Hepatocyte (in vitro differentiated cells): ENCODE results near the gene PIKFYVE. TPM values are rescaled to one million over a fixed set of nuclear protein-coding genes. Genes with fewer than 3 reads are reported as not detected.

ENCODE experiments used
- DNase-seq: peaks from one replicate; pipeline ENCODE4 v3.0.0-alpha.2; 2016; ENCODE audit warnings: low spot score
- H2AFZ ChIP-seq: fragments of 200-600 bp; sonication (generic); 2 replicates; pipeline ENCODE4 v1.6.0; 2016; ENCODE audit warnings: antibody characterized with exemption, mild to moderate bottlenecking
- H3K27ac ChIP-seq: fragments of 200-600 bp; sonication (generic); 2 replicates; pipeline ENCODE4 v1.5.1; 2016; ENCODE audit warnings: mild to moderate bottlenecking
- H3K27me3 ChIP-seq: fragments of 200-600 bp; sonication (generic); 2 replicates; pipeline ENCODE4 v1.6.1; 2016
- H3K36me3 ChIP-seq: fragments of 200-600 bp; sonication (generic); replicated peaks from 2 replicates; pipeline ENCODE4 v1.5.1; 2016; ENCODE audit warnings: low read depth; ENCODE audit not compliant: insufficient read depth
- H3K4me1 ChIP-seq: fragments of 200-600 bp; sonication (generic); 2 replicates; pipeline ENCODE4 v1.5.1; 2016; ENCODE audit warnings: mild to moderate bottlenecking, moderate library complexity; ENCODE audit not compliant: insufficient read depth
- H3K4me2 ChIP-seq: fragments of 200-600 bp; sonication (generic); 2 replicates; pipeline ENCODE4 v1.6.0; 2016
- H3K4me3 ChIP-seq: fragments of 200-600 bp; sonication (generic); 2 replicates; pipeline ENCODE4 v1.5.1; 2016; ENCODE audit warnings: mild to moderate bottlenecking
- H3K79me2 ChIP-seq: fragments of 200-600 bp; sonication (generic); 2 replicates; pipeline ENCODE4 v1.6.0; 2017; ENCODE audit warnings: mild to moderate bottlenecking
- H3K9me2 ChIP-seq: fragments of 200-600 bp; sonication (generic); replicated peaks from 2 replicates; pipeline ENCODE4 v1.6.0; 2017; ENCODE audit warnings: mild to moderate bottlenecking; ENCODE audit not compliant: insufficient read depth
- H3K9me3 ChIP-seq: fragments of 200-600 bp; sonication (generic); 2 replicates; pipeline ENCODE4 v1.5.1; 2016; ENCODE audit warnings: low read depth, mild to moderate bottlenecking
- H4K20me1 ChIP-seq: fragments of 200-600 bp; sonication (generic); 2 replicates; pipeline ENCODE4 v1.6.0; 2016; ENCODE audit warnings: mild to moderate bottlenecking; ENCODE audit not compliant: insufficient read depth, poor library complexity, severe bottlenecking
- EZH2 ChIP-seq: fragments of 200-600 bp; sonication (generic); IDR thresholded peaks from 2 replicates; pipeline ENCODE4 v1.6.1; 2016; ENCODE audit warnings: antibody characterized with exemption, mild to moderate bottlenecking, borderline replicate concordance
- EZH2phosphoT487 ChIP-seq: fragments of 200-600 bp; sonication (generic); IDR thresholded peaks from one replicate; pipeline ENCODE4 v1.6.1; 2018; ENCODE audit warnings: antibody characterized with exemption, mild to moderate bottlenecking, low read depth, moderate library complexity; ENCODE audit not compliant: unreplicated experiment, severe bottlenecking
- WGBS: methylation state at CpG from one replicate; pipeline ENCODE4 v1.1.6; 2016; ENCODE audit warnings: low lambda C conversion rate; ENCODE audit errors: missing lambda C conversion rate; 5-methylcytosine and 5-hydroxymethylcytosine counted together
- polyA plus RNA-seq: library from polyadenylated mRNA; unstranded; fragments of >200 nt; fragmentation: Nextera tagmentation; extraction: Ambion mirVana; gene quantifications from 2 replicates; pipeline ENCODE4 v1.2.1, GENCODE V29; 2016
- total RNA-seq: library from RNA; depleted of rRNA; stranded (reverse); fragments of >200 nt; gene quantifications from 2 replicates; pipeline ENCODE4 v1.2.3, GENCODE V29; 2014
- TF ChIP-seq, protein P1 (sequence below): fragments of 200-600 bp; sonication (generic); IDR thresholded peaks from 2 replicates; pipeline ENCODE4 v1.5.1; 2016; ENCODE audit warnings: antibody characterized with exemption, mild to moderate bottlenecking; ENCODE audit not compliant: poor library complexity

Gene PIKFYVE
- total and polyA plus RNA-seq, 2 experiments from 2014 or later: 6.1 to 30.3 TPM

DNA sequence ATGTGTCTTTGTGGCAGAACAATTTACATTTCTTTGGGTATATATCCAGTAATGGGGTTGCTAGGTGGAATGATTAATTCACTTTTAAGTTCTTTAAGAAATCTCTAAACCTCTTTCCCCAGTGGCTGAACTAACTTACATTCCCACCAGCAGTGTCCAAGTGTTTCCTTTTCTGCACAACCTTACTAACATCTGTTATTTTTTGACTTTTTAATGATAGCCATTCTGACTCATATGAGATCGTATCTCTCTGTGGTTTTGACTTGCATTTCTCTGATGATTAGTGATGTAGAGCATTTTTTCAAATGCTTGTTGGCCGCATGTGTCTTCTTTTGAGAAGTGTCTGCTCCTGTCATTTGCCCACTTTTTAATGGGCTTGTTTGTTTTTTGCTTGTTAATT is 97.4 kb downstream of the PIKFYVE start:
- WGBS: 76% methylated on average over 2 of the region's 2 CpGs

DNA sequence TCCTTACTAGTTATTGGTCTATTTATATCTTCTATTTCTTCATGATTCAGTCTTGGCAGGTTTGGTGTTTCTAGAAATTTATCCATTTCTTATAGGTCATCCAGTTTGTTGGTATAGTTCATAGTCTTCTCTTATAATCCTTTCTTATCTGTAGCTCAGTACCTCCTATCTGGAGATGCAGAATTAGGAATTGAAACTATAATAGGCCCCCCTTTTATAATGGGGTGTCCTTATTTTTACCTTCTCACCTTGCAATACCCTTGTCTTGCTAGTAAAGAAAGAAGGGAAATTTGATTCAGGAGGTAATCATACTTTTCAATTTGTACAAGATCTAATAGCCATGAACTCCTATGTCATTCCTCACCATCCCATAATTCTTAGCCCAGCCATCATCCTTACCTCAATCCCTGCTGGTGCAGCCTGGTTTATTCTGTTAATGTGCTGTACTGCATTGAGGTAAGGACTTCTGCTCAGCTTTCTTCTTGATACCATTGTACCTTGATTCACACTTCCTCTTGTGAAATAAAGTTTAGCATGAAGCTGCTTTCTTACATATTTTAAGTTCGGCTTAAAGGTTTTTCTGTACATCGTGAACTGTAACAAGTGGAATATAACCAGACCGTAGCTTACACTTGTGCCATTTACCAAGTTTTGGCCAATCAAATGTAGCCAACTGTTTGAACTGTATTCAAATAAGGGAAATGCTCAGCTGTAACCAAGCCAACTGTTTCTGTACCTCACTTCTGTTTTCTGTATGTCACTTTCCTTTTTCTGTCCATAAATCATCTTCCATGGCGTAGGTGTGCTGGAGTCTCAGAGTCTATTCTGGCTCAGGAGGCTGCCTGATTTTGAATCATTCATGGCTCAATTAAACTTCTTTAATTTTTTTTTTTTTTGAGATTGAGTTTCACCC is 100.4 kb downstream of the PIKFYVE start:
- no peaks in the 10 kb centered on the region for H4K20me1 ChIP-seq
- H3K9me2 ChIP-seq: no peaks in the 10 kb centered on the region
- no peak overlapping the region for H2AFZ ChIP-seq
- no peaks in the 10 kb centered on the region for H3K79me2 ChIP-seq
- H3K4me3 ChIP-seq: no peak overlapping the region
- H3K4me1 ChIP-seq: no peaks in the 10 kb centered on the region
- TF ChIP-seq, protein P1, sequence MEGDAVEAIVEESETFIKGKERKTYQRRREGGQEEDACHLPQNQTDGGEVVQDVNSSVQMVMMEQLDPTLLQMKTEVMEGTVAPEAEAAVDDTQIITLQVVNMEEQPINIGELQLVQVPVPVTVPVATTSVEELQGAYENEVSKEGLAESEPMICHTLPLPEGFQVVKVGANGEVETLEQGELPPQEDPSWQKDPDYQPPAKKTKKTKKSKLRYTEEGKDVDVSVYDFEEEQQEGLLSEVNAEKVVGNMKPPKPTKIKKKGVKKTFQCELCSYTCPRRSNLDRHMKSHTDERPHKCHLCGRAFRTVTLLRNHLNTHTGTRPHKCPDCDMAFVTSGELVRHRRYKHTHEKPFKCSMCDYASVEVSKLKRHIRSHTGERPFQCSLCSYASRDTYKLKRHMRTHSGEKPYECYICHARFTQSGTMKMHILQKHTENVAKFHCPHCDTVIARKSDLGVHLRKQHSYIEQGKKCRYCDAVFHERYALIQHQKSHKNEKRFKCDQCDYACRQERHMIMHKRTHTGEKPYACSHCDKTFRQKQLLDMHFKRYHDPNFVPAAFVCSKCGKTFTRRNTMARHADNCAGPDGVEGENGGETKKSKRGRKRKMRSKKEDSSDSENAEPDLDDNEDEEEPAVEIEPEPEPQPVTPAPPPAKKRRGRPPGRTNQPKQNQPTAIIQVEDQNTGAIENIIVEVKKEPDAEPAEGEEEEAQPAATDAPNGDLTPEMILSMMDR: no peak
- TF ChIP-seq EZH2 (no peak), EZH2phosphoT487 (no peak)
- no peak overlapping the region for H3K4me2 ChIP-seq
- no peaks in the 10 kb centered on the region for H3K27me3 ChIP-seq
- H3K36me3 ChIP-seq: no peaks in the 10 kb centered on the region
- no peak overlapping the region for H3K27ac ChIP-seq
- H3K9me3 ChIP-seq: no peaks in the 10 kb centered on the region
- no peak for DNase-seq
- 91% methylated on average over 4 of the region's 4 CpGs for WGBS

More for the DNA sequence above, 97.4 kb downstream of the PIKFYVE start:
- H3K27ac ChIP-seq: no peak overlapping the region
- no peak overlapping the region for H2AFZ ChIP-seq
- no peak for TF ChIP-seq EZH2phosphoT487
- TF ChIP-seq, protein P1: no peak
- TF ChIP-seq EZH2: no peak
- no peaks in the 10 kb centered on the region for H3K9me3 ChIP-seq
- H3K4me2 ChIP-seq: no peak overlapping the region
- no peak for DNase-seq
- no peaks in the 10 kb centered on the region for H4K20me1 ChIP-seq
- no peaks in the 10 kb centered on the region for H3K79me2 ChIP-seq
- H3K4me1 ChIP-seq: no peaks in the 10 kb centered on the region
- H3K27me3 ChIP-seq: no peaks in the 10 kb centered on the region
- H3K36me3 ChIP-seq: no peaks in the 10 kb centered on the region
- no peaks in the 10 kb centered on the region for H3K9me2 ChIP-seq
- no peak overlapping the region for H3K4me3 ChIP-seq

DNA sequence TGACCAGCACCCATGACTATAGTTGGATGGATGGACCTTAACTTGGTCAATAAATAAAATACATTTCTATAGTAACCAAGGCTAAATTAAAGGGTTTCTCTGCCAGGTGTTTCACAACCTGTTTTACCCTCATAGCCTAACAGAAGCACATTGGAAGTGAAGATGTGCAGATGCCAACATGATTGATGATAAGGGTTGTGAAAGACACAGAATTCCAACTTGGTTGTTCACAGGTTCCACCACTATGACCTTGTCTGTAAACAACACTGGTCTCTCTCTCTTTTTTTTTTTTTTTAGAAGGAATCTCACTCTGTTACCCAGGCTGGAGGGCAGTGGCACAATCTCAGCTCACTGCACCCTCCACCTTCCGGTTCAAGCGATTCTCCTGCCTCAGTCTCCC is 103.0 kb downstream of the PIKFYVE start:
- Histone ChIP-seq H3K27ac (no peak overlapping the region), H3K9me3 (no peaks in the 10 kb centered on the region), H3K4me3 (no peak overlapping the region), H3K4me1 (no peaks in the 10 kb centered on the region), H3K4me2 (no peak overlapping the region), H2AFZ (no peak overlapping the region), H3K9me2 (no peaks in the 10 kb centered on the region), H3K36me3 (no peaks in the 10 kb centered on the region), H3K27me3 (no peaks in the 10 kb centered on the region), H4K20me1 (no peaks in the 10 kb centered on the region), H3K79me2 (no peaks in the 10 kb centered on the region)
- TF ChIP-seq, protein P1: no peak
- TF ChIP-seq EZH2phosphoT487: no peak
- TF ChIP-seq EZH2: no peak
- DNase-seq: no peak
- 100% methylated on average over 2 of the region's 2 CpGs for WGBS
